SW 1271 (cell line): Measurements from ENCODE around the gene DDI2.

Experiments
- DNase-seq, 2 experiments: peaks; one replicate each; lab custom pipeline; 2025; lab: John Stamatoyannopoulos, UW

DDI2 gene

DNA sequence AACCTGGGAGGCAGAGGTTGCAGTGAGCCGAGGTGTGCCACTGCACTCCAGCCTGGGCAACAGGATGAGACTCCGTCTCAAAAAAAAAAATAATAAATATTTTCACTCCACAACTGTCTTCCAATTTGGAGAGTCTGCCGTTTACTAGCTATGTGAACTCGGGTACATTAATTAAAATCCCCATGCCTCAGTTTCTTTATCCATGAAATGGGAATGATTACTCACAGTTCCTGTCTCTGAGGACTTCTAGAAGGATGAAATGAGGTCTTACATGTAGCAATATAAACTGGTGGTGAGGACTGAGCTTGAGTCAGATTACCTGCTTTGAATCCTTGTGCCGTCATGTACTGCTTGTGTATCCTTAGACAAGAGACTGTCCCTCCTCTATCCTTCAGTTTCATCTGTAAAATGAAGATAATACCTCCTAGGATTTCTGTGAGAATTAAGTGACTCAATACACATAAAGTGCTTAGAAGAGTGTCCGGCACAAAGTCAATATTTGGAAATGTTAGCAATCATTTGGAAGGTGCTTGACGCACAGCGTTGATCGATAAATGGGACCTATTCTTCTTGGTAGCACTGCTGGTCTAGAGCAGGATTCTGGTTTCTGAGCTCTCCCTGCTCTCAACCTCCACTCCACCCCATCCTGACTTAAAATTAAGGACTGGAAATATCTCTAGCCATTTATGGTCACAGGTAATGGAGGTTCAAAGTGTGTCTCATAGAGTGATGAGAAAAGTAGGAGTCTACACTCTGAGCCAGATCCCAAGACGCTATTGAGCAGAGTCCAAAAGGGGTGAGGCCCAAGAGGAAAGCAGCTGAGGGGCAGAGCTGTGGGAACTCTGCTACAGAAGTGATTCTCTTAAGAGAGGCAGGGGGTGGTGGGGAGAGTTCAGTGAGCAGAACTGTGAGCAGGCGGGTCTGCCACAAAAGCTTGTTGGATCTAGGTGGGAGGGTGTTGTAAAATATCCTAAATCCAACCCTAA, 11.6 kb upstream of the DDI2 start:
- no peak for DNase-seq

- no peak for DNase-seq
Measured at GRCh38 chr1:15609631-15610030, 7.6 kb upstream of the DDI2 start.

DNA sequence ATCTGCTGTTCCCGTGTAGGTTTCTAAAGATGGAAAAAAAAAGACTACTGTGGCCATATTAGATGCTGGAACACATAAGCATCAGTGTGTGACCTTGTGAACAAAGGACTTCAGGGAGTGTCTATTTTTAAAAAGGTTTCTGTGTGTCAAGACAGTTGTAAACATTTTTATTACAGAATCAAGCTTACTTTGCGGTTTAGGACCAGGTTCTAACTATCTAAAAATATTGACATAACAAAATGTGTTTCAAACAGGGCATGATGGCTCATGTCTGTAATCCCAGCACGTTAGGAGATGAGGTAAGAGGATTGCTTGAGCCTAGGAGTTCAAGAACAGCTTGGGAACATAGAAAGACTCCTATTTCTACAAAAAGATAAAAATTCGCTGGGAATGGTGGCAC, 7.1 kb upstream of the DDI2 start:
- DNase-seq: no peak

DNA sequence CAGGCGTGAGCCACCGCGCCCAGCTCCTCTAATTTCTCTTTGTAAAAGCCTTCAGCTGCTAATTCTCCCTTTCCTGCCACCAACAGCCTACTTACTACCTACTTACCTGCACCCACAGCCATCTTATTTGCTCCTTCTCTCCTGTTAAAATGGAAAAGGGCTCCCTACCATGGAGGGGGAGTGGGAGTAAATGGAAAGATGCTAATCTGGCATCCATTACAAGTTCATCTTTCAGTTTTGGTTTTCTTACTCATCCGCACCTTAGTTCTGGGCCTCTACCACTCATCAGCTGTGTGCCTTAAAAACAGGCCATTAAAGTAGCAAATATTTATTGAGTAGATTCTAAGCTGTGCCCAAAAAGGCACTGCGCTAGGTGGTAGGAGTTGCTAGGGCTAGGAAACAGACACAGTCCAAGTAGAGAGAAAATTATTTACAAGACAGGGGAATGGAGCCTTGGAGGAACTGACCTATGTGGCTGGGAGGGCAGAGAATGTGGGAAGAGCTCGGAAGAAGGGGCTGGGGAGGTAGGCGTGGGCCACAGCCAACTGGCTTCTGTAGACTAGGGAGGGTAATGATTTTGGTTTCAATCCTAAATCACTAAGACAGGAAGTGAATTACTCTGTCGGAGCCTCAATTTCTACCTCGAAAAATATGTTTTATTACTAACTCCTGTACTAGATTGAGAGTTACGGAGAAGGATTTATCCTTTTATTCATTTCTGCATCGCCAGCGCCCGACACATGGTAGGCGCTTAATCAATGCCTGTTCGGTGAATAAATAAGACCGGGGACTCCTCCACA, 685 bp upstream of the DDI2 start:
- no peak for DNase-seq

GRCh38 chr1:15618077-15618654, 908 bp downstream of the DDI2 start:
- peak in 1 of 2 experiments; percentile 34 for DNase-seq

- peak in 1 of 2 experiments; percentile 27 for DNase-seq
Measured at GRCh38 chr1:15618655-15619525, 1.6 kb downstream of the DDI2 start.

- DNase-seq: peak in 1 of 2 experiments; percentile 73
Measured at GRCh38 chr1:15620155-15620545, 2.9 kb downstream of the DDI2 start.

DNA sequence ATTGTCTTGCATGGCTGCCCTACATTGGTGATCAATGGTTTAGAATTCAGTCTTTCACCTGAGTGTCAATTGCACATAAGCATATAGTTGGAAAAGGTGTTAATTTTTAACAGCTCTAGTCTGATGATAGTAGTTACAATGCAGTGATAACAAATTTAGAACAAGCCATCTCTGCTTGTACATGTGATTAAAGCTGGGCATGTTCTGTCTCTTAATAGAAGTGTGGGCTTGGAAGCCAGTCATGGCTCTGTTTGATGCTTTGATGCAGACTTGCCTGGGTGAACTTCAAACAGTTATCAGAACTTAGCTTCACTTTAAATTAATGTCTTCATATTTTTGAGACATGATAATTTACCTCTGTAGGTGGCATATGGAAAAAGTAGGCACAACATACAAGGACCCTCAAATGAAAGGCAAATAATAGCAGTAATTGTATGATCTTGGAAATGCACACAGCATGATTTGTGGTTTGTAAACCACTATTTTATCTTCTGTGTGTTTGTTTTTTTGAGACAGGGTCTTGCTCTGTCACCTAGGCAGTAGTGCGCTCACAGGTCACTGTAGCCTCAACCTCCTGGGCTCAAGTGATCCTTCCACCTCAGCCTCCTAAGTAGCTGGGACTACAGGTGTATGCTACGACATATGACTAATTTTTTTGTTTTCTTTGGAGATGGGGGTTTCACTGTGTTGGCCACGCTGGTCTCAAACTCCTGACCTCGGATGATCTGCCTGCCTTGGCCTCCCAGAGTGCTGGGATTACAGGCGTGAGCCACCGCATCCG, 3.8 kb downstream of the DDI2 start:
- DNase-seq: no peak

- no peak for DNase-seq
Measured at GRCh38 chr1:15621975-15622374, 4.7 kb downstream of the DDI2 start.

GRCh38 chr1:15622712-15623373, 5.6 kb downstream of the DDI2 start:
- DNase-seq: no peak

- DNase-seq: no peak
Measured at GRCh38 chr1:15623435-15623834, 6.2 kb downstream of the DDI2 start.

GRCh38 chr1:15624133-15624714, 7.0 kb downstream of the DDI2 start:
- DNase-seq: no peak

DNA sequence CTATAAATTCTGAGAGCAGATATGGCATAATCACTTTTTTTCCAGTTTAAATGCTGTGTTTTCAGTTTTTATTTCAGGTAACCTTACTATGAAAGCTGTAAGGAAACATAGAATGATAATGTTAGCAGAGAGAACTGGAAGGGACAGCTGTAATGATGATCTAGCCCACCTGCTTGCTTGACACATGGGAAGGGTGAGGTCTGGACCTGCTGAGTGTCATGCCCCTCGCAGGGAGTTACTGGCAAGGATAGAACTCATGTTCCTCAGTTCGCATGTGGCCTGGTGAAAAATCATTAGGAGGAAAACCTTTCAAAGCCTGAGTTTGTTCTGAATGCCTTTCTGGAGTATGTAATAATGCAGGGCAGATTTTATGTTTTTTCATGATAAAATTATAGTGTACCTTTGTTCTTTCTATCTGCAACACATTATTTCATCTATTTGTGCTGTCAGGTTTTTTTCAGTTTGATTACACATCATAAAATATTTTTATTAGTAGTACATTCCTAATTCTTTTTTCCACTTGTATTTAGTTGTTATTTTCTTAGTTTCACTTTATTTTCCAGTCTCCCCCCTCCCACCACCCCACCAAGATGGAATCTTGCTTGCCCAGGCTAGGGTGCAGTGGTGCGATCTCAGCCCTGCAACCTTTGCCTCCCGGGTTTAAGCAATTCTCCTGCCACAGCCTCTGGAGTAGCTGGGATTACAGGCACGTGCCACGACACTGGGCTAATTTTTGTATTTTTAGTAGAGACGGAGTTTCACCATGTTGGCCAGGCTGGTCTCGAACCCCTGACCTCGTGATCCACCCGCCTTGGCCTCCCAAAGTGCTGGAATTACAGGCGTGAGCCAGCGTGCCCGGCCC, 8.0 kb downstream of the DDI2 start:
- no peak for DNase-seq

DNA sequence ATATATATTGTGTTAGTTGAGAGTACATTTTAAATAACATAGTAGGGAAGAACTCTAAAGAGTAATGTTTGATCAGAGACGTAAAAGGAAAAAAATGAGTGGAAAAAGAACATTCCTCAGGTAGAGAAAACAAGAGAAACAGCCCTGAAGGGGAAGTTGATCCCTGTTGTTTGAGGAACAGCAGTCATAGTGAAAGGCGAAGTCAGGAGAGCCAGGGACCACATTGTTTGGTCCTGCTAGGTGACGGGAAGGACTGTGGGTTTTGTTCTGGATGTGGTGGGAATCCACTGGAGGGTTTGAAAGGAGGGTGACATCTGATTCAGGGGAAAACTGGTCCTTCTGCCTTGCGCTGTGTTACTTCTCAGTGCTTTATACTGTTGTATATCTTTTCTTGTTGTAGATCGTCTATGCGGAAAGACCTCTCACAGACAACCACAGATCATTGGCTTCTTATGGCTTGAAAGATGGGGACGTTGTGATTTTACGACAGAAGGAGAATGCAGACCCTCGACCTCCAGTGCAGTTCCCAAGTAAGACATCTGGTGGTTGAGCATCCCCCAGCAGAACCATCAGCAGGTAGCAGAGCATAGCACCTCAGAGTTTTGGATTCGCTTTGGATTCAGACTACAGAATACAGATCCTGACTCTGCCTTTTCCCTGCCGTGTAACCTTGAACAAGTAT, 9.2 kb downstream of the DDI2 start:
- DNase-seq: no peak

DNA sequence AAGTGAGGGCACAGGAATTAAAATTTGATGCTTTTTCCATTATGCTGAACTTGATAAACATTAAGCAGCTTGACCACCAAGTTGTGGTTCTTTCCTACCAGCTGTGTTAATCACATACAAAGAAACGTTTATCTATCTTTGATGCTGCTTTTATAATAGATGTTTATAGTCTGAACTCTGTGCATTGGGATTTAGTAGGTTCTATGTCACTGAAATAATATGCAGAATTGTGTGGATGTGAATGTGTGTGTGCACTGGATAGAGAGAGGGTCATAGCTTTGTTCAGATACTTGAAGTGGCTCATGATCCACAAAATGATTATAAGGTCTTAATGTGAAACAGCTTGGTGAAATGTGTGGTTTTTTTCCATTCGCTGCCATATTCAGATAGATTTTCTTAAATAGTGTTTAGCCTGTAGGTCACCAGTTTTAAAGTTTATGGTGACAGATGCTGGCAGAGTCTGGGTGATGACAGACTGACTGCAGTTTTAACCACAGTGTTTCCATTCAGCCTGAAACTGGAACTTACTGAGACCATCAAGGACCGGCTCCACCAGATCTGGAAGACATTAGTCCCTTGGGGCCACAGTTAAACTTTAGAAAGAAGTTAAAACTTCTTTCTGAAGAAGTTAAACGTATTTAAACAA, 10.2 kb downstream of the DDI2 start:
- no peak for DNase-seq

- DNase-seq: no peak
Measured at GRCh38 chr1:15628003-15628402, 10.7 kb downstream of the DDI2 start.

GRCh38 chr1:15633756-15634420, 16.6 kb downstream of the DDI2 start:
- DNase-seq: no peak
